ENCODE data around the gene TOLLIP. TPM values are rescaled to one million over a fixed set of nuclear protein-coding genes. Genes with fewer than 3 reads are reported as not detected.

Gene TOLLIP
- polyA plus RNA-seq, 3 donors = 42.2 to 52.5 (median 50.5) TPM

- no peak for DNase-seq
Measured at GRCh38 chr11:1301220-1302000, 8.0 kb downstream of the TOLLIP start.

DNA sequence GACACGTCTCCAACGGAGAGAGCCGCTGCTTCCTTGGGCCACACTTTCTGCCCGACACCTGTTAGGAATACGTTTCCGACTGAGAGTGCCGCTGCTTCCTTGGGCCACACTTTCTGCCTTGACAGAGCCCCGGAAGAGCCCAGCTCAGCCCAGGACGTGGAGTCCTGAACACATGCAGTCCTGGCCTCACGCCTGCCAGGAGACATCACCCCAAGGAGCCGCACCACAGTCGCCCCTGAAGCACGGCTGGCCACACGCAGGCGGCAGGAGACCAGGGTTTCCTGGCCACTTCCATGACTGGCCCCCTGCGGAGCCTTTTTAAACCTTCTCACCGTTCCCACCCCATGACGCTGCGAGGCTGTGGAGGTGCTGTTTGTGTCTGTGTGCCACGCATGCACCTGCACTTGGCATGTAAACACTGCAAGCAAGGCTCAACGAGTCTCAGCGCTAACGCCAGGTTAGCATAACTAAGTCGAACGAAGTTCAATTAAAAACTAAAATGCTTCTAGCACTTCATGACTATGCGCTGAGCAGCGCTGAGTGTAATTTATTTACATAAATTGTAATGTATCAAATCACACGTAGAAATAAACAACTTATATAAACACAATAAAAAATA is 8.8 kb downstream of the TOLLIP start:
- DNase-seq = no peak

GRCh38 chr11:1300121-1300520 is 9.3 kb downstream of the TOLLIP start:
- no peak for DNase-seq

- no peak for DNase-seq
Measured at GRCh38 chr11:1299621-1300020, 9.8 kb downstream of the TOLLIP start.

DNA sequence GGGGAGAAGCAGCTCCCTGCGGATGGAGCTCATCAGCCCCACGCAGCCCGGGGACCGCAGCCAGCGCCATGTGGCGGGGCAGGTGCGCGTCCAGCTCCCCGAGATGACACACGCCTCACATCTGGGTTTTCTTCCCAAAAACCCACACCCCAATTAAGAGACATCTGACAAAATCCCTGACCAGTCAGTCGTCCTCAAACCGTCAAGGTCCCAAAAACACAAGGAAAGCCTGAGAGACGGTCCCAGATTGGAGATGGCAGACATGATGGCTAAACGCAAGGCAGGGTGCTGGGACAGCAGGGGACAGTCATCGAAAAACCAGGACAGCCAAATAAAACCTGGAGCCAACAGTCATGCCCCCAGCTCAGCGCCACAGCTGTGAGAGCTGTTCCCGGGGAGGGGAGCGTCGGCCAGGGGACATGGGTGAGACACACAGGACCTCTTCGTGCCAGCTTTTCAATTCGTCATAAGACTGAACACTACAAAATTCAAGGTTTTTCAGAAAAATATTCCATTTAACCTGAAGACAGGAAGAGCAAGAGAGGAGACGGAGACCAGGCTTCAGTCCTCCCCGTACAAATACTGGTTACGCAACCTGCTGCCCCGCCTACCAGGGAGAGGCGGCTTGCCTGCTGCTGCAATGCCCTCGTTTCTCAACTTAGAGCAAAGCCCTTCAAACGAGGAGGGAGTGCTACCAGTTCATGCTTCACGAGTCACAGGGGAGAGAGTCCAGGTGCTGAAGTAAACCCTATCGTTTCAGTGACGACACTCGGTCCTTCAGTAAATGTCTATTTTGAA is 10.5 kb downstream of the TOLLIP start:
- peak; percentile 70 for DNase-seq

DNA sequence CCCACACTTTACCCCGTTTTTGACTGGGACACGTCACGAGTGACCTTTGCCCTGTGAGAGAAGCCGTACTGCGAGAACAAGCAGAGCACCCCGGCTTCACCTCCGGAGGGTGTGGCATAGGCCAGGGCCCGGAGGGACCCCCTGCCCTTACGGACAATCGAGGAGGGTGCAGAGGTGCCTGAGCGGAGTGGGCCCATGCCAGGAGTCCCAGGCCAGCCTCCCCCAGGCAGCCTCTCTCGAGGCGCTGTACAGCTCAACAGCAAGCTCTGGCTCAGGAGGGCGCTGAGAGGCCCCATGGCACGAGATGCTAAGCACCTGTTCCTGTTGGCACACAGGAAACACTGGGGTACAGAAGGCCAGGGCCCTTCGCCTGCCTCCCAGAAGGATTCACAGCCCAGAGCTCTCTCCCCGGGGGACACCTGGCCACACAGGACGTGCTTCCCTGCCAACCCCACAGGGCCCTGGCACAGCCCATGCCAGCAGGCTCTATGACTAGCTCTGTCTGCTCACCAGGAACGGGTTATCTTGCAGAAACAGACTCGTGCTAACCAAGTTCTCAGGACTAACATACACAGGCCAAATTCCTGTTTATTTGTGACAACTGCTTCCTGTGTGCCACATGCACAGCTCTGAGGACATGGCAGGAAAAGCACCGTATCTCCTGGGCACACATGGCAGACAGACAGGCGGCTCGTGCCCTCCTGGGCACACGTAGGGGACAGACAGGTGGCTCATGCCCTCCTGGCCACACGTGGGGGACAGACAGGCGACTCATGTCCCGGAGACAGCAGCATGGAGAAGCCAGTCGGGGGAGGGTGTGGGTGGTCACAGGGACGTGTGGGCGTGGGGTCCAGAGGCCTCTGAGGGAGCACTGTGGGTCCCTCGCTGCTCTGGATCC is 11.6 kb downstream of the TOLLIP start:
- no peak for DNase-seq

GRCh38 chr11:1297011-1297575 is 12.3 kb downstream of the TOLLIP start:
- no peak for DNase-seq

DNA sequence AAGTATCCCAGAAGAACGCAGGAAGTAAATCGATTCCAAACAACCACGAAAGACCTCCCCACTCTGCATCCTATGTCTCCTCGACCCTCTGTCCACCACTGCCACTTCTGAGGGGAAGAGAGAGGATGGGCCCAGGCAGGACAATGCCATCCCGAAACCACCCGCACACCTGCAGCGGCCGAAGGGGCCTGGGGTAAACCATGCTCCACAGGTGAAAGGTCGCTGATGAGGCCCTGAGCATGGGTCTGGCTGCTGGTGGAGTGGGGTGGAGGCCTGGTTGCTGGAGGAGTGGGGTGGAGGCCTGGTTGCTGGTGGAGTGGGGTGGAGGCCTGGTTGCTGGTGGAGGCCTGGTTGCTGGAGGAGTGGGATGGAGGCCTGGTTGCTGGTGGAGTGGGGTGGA is 13.1 kb downstream of the TOLLIP start:
- no peak for DNase-seq

DNA sequence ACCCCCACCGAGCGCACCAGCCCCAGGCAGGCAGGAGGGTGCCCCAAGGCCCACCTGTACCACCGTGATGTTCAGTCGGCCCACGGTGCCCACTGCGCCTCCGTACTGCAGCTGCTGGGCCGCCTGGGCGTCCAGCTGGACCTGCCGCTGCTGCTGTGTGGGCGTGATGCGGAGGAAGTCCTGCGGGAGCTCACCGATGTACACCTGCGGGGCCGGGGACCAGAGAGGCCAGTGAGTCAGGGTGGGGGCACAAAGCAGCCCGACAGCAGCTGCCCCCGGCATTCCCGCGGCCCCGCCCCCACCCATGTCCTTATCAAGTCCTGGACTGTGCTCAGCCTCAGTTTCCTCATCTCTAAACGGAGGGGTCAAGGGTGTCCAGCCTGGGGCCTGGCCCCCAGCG is 13.8 kb downstream of the TOLLIP start:
- DNase-seq = no peak

DNA sequence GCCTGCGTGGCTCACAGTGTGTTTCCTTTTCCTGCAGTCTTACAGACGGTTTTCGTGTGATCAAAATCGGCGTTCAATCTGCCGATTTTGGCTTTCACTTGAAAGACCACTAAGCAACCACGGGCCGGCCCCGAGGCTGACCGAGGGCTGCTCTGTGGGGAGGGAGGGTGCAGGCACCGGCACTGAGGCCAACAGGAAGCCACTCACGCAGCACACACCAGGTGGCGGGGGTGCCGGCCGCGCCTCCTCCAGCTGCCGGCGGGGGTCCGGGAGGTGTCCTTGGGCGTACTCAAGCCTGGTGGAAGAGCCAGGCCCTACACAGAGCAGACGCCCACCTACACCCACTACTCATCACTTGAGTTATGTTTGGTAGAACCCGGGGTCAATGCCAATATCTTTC is 14.3 kb downstream of the TOLLIP start:
- DNase-seq = no peak

DNA sequence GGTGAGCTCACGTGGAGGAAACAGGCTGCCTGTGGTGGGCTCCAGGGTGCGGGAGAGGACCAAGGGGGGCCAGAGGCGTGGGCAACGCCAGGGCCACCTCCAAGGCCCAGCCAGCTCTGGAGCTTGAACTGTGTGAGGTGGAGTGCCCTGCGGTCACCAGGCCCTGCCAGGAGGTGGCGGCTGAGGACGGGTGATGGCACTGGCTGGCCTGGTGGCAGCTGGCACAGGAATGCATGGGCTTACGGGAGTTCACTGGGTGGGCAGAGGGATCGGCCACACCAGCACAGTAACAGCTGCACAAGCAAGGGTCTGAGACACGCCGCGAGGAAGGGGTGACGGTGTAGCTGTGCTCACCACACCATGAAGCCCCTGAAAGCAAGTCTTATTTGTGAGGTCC is 15.8 kb downstream of the TOLLIP start:
- no peak for DNase-seq

DNA sequence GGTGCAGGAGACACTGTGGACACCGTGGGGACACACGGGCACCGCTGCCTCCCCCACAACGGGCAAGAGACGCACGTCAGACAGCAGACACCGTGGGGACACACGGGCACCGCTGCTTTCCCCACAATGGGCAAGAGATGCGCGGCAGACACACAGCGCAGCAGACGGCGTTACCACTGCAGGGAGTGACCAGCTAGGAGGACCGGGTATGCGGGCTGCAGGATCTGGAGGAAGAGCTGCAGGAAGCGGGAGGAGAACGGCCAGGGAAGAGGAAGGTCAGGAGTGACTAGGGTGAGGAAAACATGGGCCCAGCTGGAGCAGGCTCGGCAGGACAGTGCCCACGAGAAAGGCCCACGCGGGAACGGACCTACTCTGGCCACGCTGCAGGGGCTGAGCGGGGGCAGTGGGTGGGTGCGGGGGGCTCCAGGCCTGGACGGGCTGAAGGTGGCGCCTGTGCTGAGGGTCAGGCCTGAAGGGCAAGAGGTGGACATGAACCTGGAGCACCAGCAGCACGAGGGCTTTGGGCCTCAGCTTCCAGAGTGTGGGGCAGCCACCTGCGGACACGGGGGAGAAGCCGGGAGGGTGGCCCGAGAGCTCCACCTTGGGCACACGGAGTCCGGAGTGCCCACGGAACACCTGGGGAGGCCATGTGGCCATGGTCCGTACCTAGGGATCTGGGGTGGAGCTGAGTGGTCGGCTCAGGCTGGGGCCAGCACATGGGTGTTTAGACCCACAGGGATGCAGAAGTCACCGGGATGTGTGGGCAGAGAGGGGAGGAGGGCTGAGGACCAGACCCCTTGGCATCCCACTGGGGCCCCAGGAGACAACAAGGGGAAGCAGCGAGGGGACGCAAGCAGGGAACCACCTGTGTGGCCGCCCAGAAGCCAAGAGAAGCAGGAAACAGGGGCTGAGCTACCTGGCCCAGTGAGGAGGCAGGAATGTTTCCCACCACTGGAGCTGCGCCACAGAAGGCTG is 16.5 kb downstream of the TOLLIP start:
- no peak for DNase-seq

DNA sequence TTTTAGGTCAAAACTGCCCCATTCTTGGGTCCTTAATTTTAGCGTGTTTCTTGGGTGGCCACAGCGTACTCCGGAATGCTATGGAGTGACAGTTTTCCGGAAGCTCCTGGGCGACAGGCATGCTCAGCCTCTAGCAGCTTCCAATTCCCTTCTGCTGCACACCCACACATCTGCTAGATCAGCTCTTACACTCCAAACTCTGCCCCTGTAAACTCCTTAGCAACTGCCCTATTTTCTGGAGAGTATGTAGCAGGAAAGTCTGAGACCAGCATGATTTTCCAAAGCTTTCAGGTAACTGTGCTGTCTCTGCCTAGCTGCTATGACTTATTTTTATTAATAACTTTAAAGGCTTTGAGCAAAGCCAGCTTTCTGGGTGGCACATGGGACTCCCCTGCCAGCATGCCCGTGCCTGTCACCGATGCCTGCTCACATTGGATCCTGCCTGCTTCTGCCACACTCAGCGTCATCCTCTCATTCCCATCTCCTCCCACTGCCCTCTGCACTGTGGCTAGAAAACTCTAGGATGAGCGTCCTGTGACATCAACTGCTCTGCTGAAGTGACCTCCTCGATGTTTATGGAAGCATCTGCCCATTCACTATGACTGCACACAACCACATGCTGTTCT is 17.3 kb downstream of the TOLLIP start:
- no peak for DNase-seq

- no peak for DNase-seq
Measured at GRCh38 chr11:1291295-1292017, 18.0 kb downstream of the TOLLIP start.

GRCh38 chr11:1290052-1291040 is 19.1 kb downstream of the TOLLIP start:
- DNase-seq = no peak

GRCh38 chr11:1289211-1289935 is 20.1 kb downstream of the TOLLIP start:
- DNase-seq = no peak

Data from renal pelvis (tissue), 4 donors.